ENCODE data around the gene FREY1. TPM values are rescaled to one million over a fixed set of nuclear protein-coding genes. Genes with fewer than 3 reads are reported as not detected.

Gene FREY1
- total RNA-seq, 4 donors from 2014 or later = not detected

- no peaks in the 10 kb centered on the region for H3K9me3 ChIP-seq
- in situ Hi-C loops (cut with MboI; ENCODE audit: low sequenced_read_pairs in 4 of 4) = no loop called here
- no peak for ATAC-seq
- H3K27ac ChIP-seq = no peak overlapping the region
- DNase-seq = no peak
- peaks cover 0 to 14% (median 2%) of the 10 kb centered on the region in 3 donors for H3K27me3 ChIP-seq
- no peak overlapping the region for H3K4me3 ChIP-seq
- H3K36me3 ChIP-seq = peaks cover 0 to 23% of the 10 kb centered on the region in 2 donors
- intact Hi-C loops (cut with DNase I; ENCODE audit: low total_unique reads) = no loop called here
- TF ChIP-seq POLR2A (IDR thresholded peaks at IDR 0.05) (no peak), CTCF (IDR thresholded peaks at IDR 0.05 in 4 of 5, conservative IDR thresholded peaks at IDR 0.05 in 1 of 5) (no peak)
- peaks cover 3 to 5% of the 10 kb centered on the region in 2 donors for H3K4me1 ChIP-seq
Measured at GRCh38 chr11:45930031-45930794, 23.1 kb upstream of the FREY1 start.

GRCh38 chr11:45929486-45930030, 22.5 kb upstream of the FREY1 start:
- intact Hi-C loops (cut with DNase I; ENCODE audit: low total_unique reads) = no loop called here
- ATAC-seq (no peak), DNase-seq (no peak)
- no peak for TF ChIP-seq CTCF (IDR thresholded peaks at IDR 0.05 in 4 of 5, conservative IDR thresholded peaks at IDR 0.05 in 1 of 5)
- TF ChIP-seq POLR2A (IDR thresholded peaks at IDR 0.05) = no peak
- Histone ChIP-seq H3K4me1 (peaks cover 3 to 5% of the 10 kb centered on the region in 2 donors), H3K27me3 (peaks cover 4 to 19% (median 7%) of the 10 kb centered on the region in 3 donors), H3K36me3 (peaks cover 0 to 16% of the 10 kb centered on the region in 2 donors), H3K27ac (no peak overlapping the region), H3K4me3 (no peak overlapping the region), H3K9me3 (no peaks in the 10 kb centered on the region)
- in situ Hi-C loops (cut with MboI; ENCODE audit: low sequenced_read_pairs in 4 of 4) = no loop called here

GRCh38 chr11:45928535-45929215, 21.6 kb upstream of the FREY1 start:
- H3K27me3 ChIP-seq = peaks cover 11 to 26% (median 14%) of the 10 kb centered on the region in 3 donors
- in situ Hi-C loops (cut with MboI; ENCODE audit: low sequenced_read_pairs in 4 of 4) = no loop called here
- ATAC-seq = no peak
- H3K27ac ChIP-seq = no peak overlapping the region
- intact Hi-C loops (cut with DNase I; ENCODE audit: low total_unique reads) = no loop called here
- no peak for TF ChIP-seq CTCF (IDR thresholded peaks at IDR 0.05 in 4 of 5, conservative IDR thresholded peaks at IDR 0.05 in 1 of 5)
- no peak for DNase-seq
- peaks cover 0 to 7% of the 10 kb centered on the region in 2 donors for H3K36me3 ChIP-seq
- no peak overlapping the region for H3K4me3 ChIP-seq
- no peaks in the 10 kb centered on the region for H3K9me3 ChIP-seq
- H3K4me1 ChIP-seq = peaks cover 3 to 5% of the 10 kb centered on the region in 2 donors

- peaks cover 3 to 10% of the 10 kb centered on the region in 2 donors for H3K4me1 ChIP-seq
- H3K36me3 ChIP-seq = no peaks in the 10 kb centered on the region
- TF ChIP-seq POLR2A (IDR thresholded peaks at IDR 0.05) (no peak), CTCF (IDR thresholded peaks at IDR 0.05 in 4 of 5, conservative IDR thresholded peaks at IDR 0.05 in 1 of 5) (no peak)
- intact Hi-C loops (cut with DNase I; ENCODE audit: low total_unique reads) = no loop called here
- H3K27ac ChIP-seq = no peak overlapping the region
- H3K4me3 ChIP-seq = no peak overlapping the region
- H3K9me3 ChIP-seq = no peaks in the 10 kb centered on the region
- DNase-seq (no peak), ATAC-seq (no peak)
- H3K27me3 ChIP-seq = peaks cover 17 to 33% (median 21%) of the 10 kb centered on the region in 3 donors
- in situ Hi-C loops (cut with MboI; ENCODE audit: low sequenced_read_pairs in 4 of 4) = no loop called here
Measured at GRCh38 chr11:45927684-45928413, 20.8 kb upstream of the FREY1 start.
